Measurements from ENCODE around the gene PTDSS2. TPM values are rescaled to one million over a fixed set of nuclear protein-coding genes. Genes with fewer than 3 reads are reported as not detected.
A peak's percentile ranks its signal among the peaks of the same experiment; 100 is the strongest.

Gene PTDSS2
- total and polyA plus RNA-seq, 4 experiments from 2014 or later = 5.5 to 26.1 (median 14.8) TPM

- peak in 1 of 5 donors; percentile 30 for DNase-seq
- Histone ChIP-seq H3K27ac (ENCODE audit: low read depth, low read length) (no peak overlapping the region), H3K9me3 (ENCODE audit: control insufficient read depth in 1 of 2, low read length in 2 of 2) (no peaks in the 10 kb centered on the region), H3K4me1 (ENCODE audit: insufficient read depth, low read length) (peaks cover 42% of the 10 kb centered on the region), H3K4me3 (ENCODE audit: low read length in 2 of 2) (no peak overlapping the region), H3K36me3 (ENCODE audit: insufficient read depth, low read length) (peaks cover 8% of the 10 kb centered on the region), H3K27me3 (ENCODE audit: insufficient read depth, low read length) (no peaks in the 10 kb centered on the region)
- Mint-ChIP-seq H3K36me3 (peaks cover 0 to 23% of the 10 kb centered on the region in 2 donors), H3K27ac (peak overlapping the region in 5 of 7 donors; percentile 48 to 79 (median 59)), H3K4me1 (peaks cover 29 to 58% (median 43%) of the 10 kb centered on the region in 4 donors), H3K9me3 (no peaks in the 10 kb centered on the region), H3K27me3 (no peaks in the 10 kb centered on the region), H3K4me3 (no peak overlapping the region)
- intact Hi-C loops (cut with micrococcal nuclease) = loop anchor here (10.0 kb wide), 1 partner anchor 271 kb away; no protein-coding TSS in a partner anchor
- ChIA-PET CTCF (ENCODE audit: partially characterized antibody) (interaction anchor here (1.3 to 7.6 kb wide), 4 partner anchors 37 to 52 kb away, joined by 3 to 103 read pairs (median 6); partner anchors contain the start of gene SIGIRR), POLR2A (ENCODE audit: partially characterized antibody) (interaction anchor here (19.6 kb wide), 1 partner anchor 43 kb away, joined by 539 read pairs; the partner anchor contains the start of gene SIGIRR)
These were observed 4.0 kb downstream of the PTDSS2 start for GRCh38 chr11:454043-454442.

- CTCF ChIA-PET (ENCODE audit: partially characterized antibody) = interaction anchor here (1.3 to 2.5 kb wide), 2 partner anchors 36 to 48 kb away, joined by 3 to 10 read pairs; no protein-coding TSS in a partner anchor
- intact Hi-C loops (cut with micrococcal nuclease) = loop anchor here (10.0 kb wide), 1 partner anchor 270 kb away; no protein-coding TSS in a partner anchor
These were observed 4.9 kb downstream of the PTDSS2 start for GRCh38 chr11:454801-455565.

GRCh38 chr11:455566-456147 lies 5.6 kb downstream of the PTDSS2 start:
- Mint-ChIP-seq H3K4me1 (peaks cover 27 to 47% (median 37%) of the 10 kb centered on the region in 4 donors), H3K27ac (peak overlapping the region in 5 of 7 donors; percentile 29 to 88 (median 83)), H3K27me3 (no peaks in the 10 kb centered on the region), H3K9me3 (no peaks in the 10 kb centered on the region), H3K36me3 (peaks cover 0 to 21% of the 10 kb centered on the region in 2 donors), H3K4me3 (no peak overlapping the region)
- Histone ChIP-seq H3K4me1 (ENCODE audit: insufficient read depth, low read length) (peaks cover 33% of the 10 kb centered on the region), H3K9me3 (ENCODE audit: control insufficient read depth in 1 of 2, low read length in 2 of 2) (no peaks in the 10 kb centered on the region), H3K27ac (ENCODE audit: low read depth, low read length) (no peak overlapping the region), H3K4me3 (ENCODE audit: low read length in 2 of 2) (no peak overlapping the region), H3K36me3 (ENCODE audit: insufficient read depth, low read length) (peaks cover 8% of the 10 kb centered on the region), H3K27me3 (ENCODE audit: insufficient read depth, low read length) (no peaks in the 10 kb centered on the region)
- intact Hi-C loops (cut with micrococcal nuclease) = loop anchor here (10.0 kb wide), 1 partner anchor 269 kb away; no protein-coding TSS in a partner anchor
- ChIA-PET CTCF (ENCODE audit: partially characterized antibody) (interaction anchor here (2.5 kb wide), 1 partner anchor 49 kb away, joined by 10 read pairs; no protein-coding TSS in a partner anchor), POLR2A (ENCODE audit: partially characterized antibody) (interaction anchor here (1.1 to 19.6 kb wide), 4 partner anchors 10 to 51 kb away, joined by 3 to 539 read pairs (median 5); partner anchors contain the start of genes RNH1 and SIGIRR)
- DNase-seq = no peak

More at GRCh38 chr11:454801-455565, 4.9 kb downstream of the PTDSS2 start:
- Histone ChIP-seq H3K4me1 (ENCODE audit: insufficient read depth, low read length) (peaks cover 33% of the 10 kb centered on the region), H3K27ac (ENCODE audit: low read depth, low read length) (no peak overlapping the region), H3K9me3 (ENCODE audit: control insufficient read depth in 1 of 2, low read length in 2 of 2) (no peaks in the 10 kb centered on the region), H3K36me3 (ENCODE audit: insufficient read depth, low read length) (peaks cover 8% of the 10 kb centered on the region), H3K27me3 (ENCODE audit: insufficient read depth, low read length) (no peaks in the 10 kb centered on the region), H3K4me3 (ENCODE audit: low read length in 2 of 2) (no peak overlapping the region)
- H3K36me3 Mint-ChIP-seq = peaks cover 0 to 23% of the 10 kb centered on the region in 2 donors
- peaks cover 28 to 48% (median 39%) of the 10 kb centered on the region in 4 donors for H3K4me1 Mint-ChIP-seq
- no peaks in the 10 kb centered on the region for H3K9me3 Mint-ChIP-seq
- no peaks in the 10 kb centered on the region for H3K27me3 Mint-ChIP-seq
- POLR2A ChIA-PET (ENCODE audit: partially characterized antibody) = interaction anchor here (19.6 kb wide), 1 partner anchor 44 kb away, joined by 539 read pairs; the partner anchor contains the start of gene SIGIRR
- DNase-seq = peak in 1 of 5 donors; percentile 20
- H3K27ac Mint-ChIP-seq = peak overlapping the region in 6 of 7 donors; percentile 50 to 86 (median 73)
- no peak overlapping the region for H3K4me3 Mint-ChIP-seq

GRCh38 chr11:456533-456932 lies 6.5 kb downstream of the PTDSS2 start:
- Mint-ChIP-seq H3K4me1 (peaks cover 21 to 38% (median 30%) of the 10 kb centered on the region in 4 donors), H3K36me3 (peaks cover 0 to 14% of the 10 kb centered on the region in 2 donors), H3K27me3 (no peaks in the 10 kb centered on the region), H3K4me3 (peak overlapping the region; percentile 67 to 86 (median 72)), H3K9me3 (no peaks in the 10 kb centered on the region), H3K27ac (peak overlapping the region; percentile 88 to 98 (median 95))
- peak overlapping the region; percentile 49 for H3K27ac ChIP-seq (ENCODE audit: low read depth, low read length)
- no peaks in the 10 kb centered on the region for H3K9me3 ChIP-seq (ENCODE audit: control insufficient read depth in 1 of 2, low read length in 2 of 2)
- H3K36me3 ChIP-seq (ENCODE audit: insufficient read depth, low read length) = peaks cover 8% of the 10 kb centered on the region
- H3K27me3 ChIP-seq (ENCODE audit: insufficient read depth, low read length) = no peaks in the 10 kb centered on the region
- peak; percentile 55 to 68 (median 58) for DNase-seq
- intact Hi-C loops (cut with micrococcal nuclease) = loop anchor here (10.0 kb wide), 1 partner anchor 268 kb away; no protein-coding TSS in a partner anchor
- peaks cover 26% of the 10 kb centered on the region for H3K4me1 ChIP-seq (ENCODE audit: insufficient read depth, low read length)
- POLR2A ChIA-PET (ENCODE audit: partially characterized antibody) = interaction anchor here (0.7 to 19.6 kb wide), 6 partner anchors 9 to 249 kb away, joined by 3 to 539 read pairs (median 3); partner anchors contain the start of genes BET1L, RIC8A, RNH1 and SIGIRR
- CTCF ChIA-PET (ENCODE audit: partially characterized antibody) = interaction anchor here (0.6 kb wide), 1 partner anchor 14 kb away, joined by 3 read pairs; no protein-coding TSS in a partner anchor
- peak overlapping the region; percentile 8 to 29 for H3K4me3 ChIP-seq (ENCODE audit: low read length in 2 of 2)

- H3K27me3 Mint-ChIP-seq = no peaks in the 10 kb centered on the region
- Histone ChIP-seq H3K4me3 (ENCODE audit: low read length in 2 of 2) (peak overlapping the region; percentile 8 to 29), H3K27ac (ENCODE audit: low read depth, low read length) (peak overlapping the region; percentile 7), H3K36me3 (ENCODE audit: insufficient read depth, low read length) (peaks cover 8% of the 10 kb centered on the region), H3K9me3 (ENCODE audit: control insufficient read depth in 1 of 2, low read length in 2 of 2) (no peaks in the 10 kb centered on the region), H3K27me3 (ENCODE audit: insufficient read depth, low read length) (no peaks in the 10 kb centered on the region), H3K4me1 (ENCODE audit: insufficient read depth, low read length) (peaks cover 24% of the 10 kb centered on the region)
- H3K9me3 Mint-ChIP-seq = no peaks in the 10 kb centered on the region
- peaks cover 0 to 14% of the 10 kb centered on the region in 2 donors for H3K36me3 Mint-ChIP-seq
- H3K4me1 Mint-ChIP-seq = peaks cover 21 to 36% (median 28%) of the 10 kb centered on the region in 4 donors
- peak; percentile 13 to 52 (median 22) for DNase-seq
- POLR2A ChIA-PET (ENCODE audit: partially characterized antibody) = interaction anchor here (0.7 to 19.6 kb wide), 5 partner anchors 8 to 250 kb away, joined by 3 to 539 read pairs (median 3); partner anchors contain the start of genes BET1L, RIC8A, RNH1 and SIGIRR
- intact Hi-C loops (cut with micrococcal nuclease) = loop anchor here (10.0 kb wide), 1 partner anchor 268 kb away; no protein-coding TSS in a partner anchor
- CTCF ChIA-PET (ENCODE audit: partially characterized antibody) = interaction anchor here (0.6 kb wide), 1 partner anchor 13 kb away, joined by 3 read pairs; no protein-coding TSS in a partner anchor
- peak overlapping the region; percentile 67 to 86 (median 72) for H3K4me3 Mint-ChIP-seq
- H3K27ac Mint-ChIP-seq = peak overlapping the region; percentile 88 to 98 (median 95)
These were observed 7.2 kb downstream of the PTDSS2 start for GRCh38 chr11:457111-457760.

GRCh38 chr11:459511-460220 lies 9.6 kb downstream of the PTDSS2 start:
- H3K4me3 ChIP-seq (ENCODE audit: low read length in 2 of 2) = no peak overlapping the region

More at GRCh38 chr11:459511-460220, 9.6 kb downstream of the PTDSS2 start:
- H3K36me3 Mint-ChIP-seq = peaks cover 0 to 9% of the 10 kb centered on the region in 2 donors
- no peaks in the 10 kb centered on the region for H3K9me3 Mint-ChIP-seq
- no peak overlapping the region for H3K4me3 Mint-ChIP-seq
- Histone ChIP-seq H3K36me3 (ENCODE audit: insufficient read depth, low read length) (no peaks in the 10 kb centered on the region), H3K9me3 (ENCODE audit: control insufficient read depth in 1 of 2, low read length in 2 of 2) (no peaks in the 10 kb centered on the region), H3K27me3 (ENCODE audit: insufficient read depth, low read length) (no peaks in the 10 kb centered on the region), H3K27ac (ENCODE audit: low read depth, low read length) (no peak overlapping the region), H3K4me1 (ENCODE audit: insufficient read depth, low read length) (peaks cover 24% of the 10 kb centered on the region)
- H3K27ac Mint-ChIP-seq = peak overlapping the region in 3 of 7 donors; percentile 35 to 61 (median 59)
- intact Hi-C loops (cut with micrococcal nuclease) = loop anchor here (10.0 kb wide), 1 partner anchor 265 kb away; no protein-coding TSS in a partner anchor
- H3K4me1 Mint-ChIP-seq = peaks cover 21 to 36% (median 24%) of the 10 kb centered on the region in 4 donors
- H3K27me3 Mint-ChIP-seq = no peaks in the 10 kb centered on the region
- CTCF ChIA-PET (ENCODE audit: partially characterized antibody) = no interaction called here
- POLR2A ChIA-PET (ENCODE audit: partially characterized antibody) = no interaction called here
- DNase-seq = no peak

All from CD4-positive, alpha-beta memory T cell (primary cell).